Measurements from ENCODE around the gene MTHFD1L. TPM values are rescaled to one million over a fixed set of nuclear protein-coding genes. Genes with fewer than 3 reads are reported as not detected.

MTHFD1L gene
- total RNA-seq, 1 donor = 68.7 TPM

DNA sequence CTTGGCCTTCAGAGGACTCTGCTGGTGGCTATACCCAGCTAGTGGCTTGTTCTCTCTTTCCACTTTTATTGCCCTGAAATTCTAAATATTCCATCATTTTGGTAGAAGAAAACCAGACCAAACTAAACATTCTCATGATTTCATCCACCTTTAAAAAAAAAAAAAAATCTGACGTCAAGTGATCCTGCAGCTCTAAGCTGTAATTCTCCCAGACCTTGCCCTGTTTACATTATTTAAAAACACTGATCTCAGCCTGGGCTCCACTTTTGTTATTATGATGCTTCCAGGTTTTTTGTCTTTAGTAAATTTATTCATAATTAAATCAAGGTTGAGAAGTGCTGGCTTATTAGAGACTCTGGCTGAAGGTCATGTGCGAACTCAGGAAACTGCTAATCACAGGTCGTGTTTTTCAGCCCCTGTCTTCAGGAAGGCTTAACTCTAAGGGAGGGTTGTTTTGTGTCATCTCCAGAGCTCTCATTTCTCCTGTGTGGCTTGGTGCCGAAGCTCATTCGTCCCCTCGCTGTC, 114.4 kb downstream of the MTHFD1L start:
- DNase-seq (ENCODE audit: low read depth) = no peak

DNA sequence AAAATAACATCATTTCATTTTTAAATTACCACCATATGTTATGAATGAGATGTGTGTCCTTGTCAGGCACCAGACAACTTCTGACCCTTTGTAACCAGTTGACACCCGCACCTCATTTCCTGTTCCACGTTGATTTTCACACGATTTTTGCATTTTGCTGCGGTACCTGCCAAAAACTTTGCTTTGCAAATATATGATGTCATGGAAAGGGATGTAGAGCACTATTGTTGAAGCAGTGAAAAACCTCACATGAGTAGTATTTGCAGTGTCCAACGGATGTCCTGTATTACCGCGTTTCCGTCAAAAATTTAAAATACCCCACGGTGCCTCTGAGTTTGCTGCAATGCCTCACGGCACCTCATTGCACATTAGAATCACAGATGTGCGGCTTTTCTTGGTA, 115.6 kb downstream of the MTHFD1L start:
- no peak for DNase-seq (ENCODE audit: low read depth)
- no peak overlapping the region for H3K4me3 ChIP-seq (ENCODE audit: low read depth, low read length)
- TF ChIP-seq, protein P1, sequence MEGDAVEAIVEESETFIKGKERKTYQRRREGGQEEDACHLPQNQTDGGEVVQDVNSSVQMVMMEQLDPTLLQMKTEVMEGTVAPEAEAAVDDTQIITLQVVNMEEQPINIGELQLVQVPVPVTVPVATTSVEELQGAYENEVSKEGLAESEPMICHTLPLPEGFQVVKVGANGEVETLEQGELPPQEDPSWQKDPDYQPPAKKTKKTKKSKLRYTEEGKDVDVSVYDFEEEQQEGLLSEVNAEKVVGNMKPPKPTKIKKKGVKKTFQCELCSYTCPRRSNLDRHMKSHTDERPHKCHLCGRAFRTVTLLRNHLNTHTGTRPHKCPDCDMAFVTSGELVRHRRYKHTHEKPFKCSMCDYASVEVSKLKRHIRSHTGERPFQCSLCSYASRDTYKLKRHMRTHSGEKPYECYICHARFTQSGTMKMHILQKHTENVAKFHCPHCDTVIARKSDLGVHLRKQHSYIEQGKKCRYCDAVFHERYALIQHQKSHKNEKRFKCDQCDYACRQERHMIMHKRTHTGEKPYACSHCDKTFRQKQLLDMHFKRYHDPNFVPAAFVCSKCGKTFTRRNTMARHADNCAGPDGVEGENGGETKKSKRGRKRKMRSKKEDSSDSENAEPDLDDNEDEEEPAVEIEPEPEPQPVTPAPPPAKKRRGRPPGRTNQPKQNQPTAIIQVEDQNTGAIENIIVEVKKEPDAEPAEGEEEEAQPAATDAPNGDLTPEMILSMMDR (IDR thresholded peaks at IDR 0.05; ENCODE audit: insufficient read depth, low read length) = no peak

More for the DNA sequence above, 114.4 kb downstream of the MTHFD1L start:
- H3K4me3 ChIP-seq (ENCODE audit: low read depth, low read length) = no peak overlapping the region
- TF ChIP-seq, protein P1 (IDR thresholded peaks at IDR 0.05; ENCODE audit: insufficient read depth, low read length) = no peak

DNA sequence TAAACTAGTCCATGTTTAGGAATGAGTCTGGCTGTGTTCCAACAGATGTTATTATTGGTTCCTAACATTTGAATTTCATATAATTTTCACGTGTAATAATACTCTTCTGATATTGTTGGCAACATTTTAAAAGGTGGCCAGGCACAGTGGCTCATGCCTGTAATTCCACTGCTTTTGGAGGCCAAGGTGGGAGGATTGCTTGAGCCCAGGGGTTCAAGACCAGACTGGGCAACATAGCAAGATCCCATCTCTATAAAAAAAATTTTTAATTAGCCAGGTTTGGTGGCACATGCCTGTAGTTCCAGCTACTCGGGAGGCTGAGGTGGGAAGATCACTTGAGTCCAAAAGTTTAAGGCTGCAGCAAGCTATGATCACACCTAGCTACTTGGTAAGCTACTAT, 116.2 kb downstream of the MTHFD1L start:
- H3K4me3 ChIP-seq (ENCODE audit: low read depth, low read length) = no peak overlapping the region
- TF ChIP-seq, protein P1 (IDR thresholded peaks at IDR 0.05; ENCODE audit: insufficient read depth, low read length) = no peak
- no peak for DNase-seq (ENCODE audit: low read depth)

DNA sequence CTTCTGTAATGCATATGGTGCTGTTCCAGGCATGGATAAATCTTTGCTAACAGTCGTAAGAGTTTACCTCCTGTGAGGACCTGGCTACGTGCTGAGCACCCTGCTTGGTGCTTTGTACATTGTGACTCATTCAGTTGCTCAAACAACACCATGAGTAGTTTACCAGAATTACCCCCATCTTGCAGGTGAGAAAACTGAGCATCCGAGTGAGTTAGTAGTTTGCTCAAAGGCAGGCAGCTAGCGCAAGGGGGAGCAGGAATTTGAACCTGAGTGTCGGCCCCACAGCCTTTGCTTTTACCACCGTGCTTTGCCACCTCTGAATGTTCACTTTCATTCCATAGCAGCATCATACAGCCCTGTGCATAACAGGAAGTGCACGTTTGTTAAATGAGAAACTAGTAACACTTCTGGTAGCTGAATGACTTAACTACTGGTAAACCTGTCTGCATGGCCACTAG, 121.9 kb downstream of the MTHFD1L start:
- H3K4me3 ChIP-seq (ENCODE audit: low read depth, low read length) = no peak overlapping the region
- TF ChIP-seq, protein P1 (IDR thresholded peaks at IDR 0.05; ENCODE audit: insufficient read depth, low read length) = no peak
- no peak for DNase-seq (ENCODE audit: low read depth)

DNA sequence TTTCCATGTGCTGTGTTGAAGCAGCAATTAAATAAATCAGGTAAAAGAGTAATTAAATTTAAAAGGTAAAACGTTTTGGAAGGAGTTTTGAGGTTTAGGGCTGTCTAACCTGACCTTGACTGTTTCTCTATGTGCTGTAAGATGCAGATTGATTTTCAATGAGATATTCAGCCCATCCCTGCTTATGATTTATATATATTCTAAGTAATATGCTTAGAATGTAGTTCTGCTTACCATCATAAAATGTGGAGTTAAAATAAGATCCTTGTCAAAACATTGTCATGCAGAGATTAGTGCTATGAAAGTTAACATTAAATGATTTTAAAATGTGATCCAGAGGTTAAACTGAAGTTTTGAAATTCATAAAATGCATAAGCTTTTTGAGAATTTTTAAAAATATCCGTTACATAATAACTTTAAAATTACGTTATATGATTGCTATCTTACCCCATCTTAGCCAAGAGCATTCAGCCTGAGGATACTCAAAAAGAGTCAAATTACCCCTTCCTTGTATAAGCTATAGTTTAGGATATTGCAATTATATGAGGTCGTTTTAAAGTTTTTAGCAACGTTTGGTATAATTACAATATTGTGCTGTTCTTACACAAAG, 122.5 kb downstream of the MTHFD1L start:
- no peak for DNase-seq (ENCODE audit: low read depth)
- no peak overlapping the region for H3K4me3 ChIP-seq (ENCODE audit: low read depth, low read length)
- TF ChIP-seq, protein P1 (IDR thresholded peaks at IDR 0.05; ENCODE audit: insufficient read depth, low read length) = no peak

DNA sequence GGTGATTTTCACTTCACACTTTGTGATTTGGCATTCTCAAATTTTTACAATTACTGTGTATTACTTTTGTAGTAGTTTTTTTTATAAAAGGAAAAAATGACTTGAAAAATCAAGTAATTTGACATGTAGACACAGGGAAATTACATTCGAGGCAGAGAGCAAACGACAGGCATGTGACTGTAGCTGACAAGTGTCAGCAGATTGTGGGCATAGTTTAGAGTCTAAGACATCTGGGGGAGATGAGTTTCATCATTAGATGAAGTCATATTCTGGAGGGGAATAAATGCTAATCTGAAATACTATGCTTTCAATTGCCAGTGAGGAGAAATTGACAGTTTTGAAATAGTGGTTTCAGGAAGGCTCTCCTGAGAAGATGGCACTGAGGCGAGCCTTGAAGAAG, 126.0 kb downstream of the MTHFD1L start:
- no peak for DNase-seq (ENCODE audit: low read depth)
- TF ChIP-seq, protein P1 (IDR thresholded peaks at IDR 0.05; ENCODE audit: insufficient read depth, low read length) = no peak
- H3K4me3 ChIP-seq (ENCODE audit: low read depth, low read length) = no peak overlapping the region

DNA sequence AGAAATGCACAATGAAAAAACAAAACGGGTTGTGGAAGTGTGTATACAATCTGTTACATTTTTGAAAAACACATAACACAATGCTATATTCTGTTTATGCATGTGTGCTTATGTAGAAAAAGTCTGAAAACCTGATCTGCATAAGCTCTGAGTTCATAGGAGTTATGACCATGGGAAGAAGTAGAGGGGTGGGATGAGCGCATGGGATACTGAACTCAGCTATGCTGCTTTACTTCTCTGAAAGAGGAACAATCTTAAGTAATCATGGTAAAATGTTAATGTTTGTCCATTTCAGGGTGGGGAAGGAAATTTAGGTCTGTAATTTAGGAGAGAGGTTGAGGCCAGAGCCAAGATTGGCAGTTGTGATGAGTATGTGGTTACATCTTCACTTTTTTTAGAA, 126.8 kb downstream of the MTHFD1L start:
- DNase-seq (ENCODE audit: low read depth) = no peak
- TF ChIP-seq, protein P1 (IDR thresholded peaks at IDR 0.05; ENCODE audit: insufficient read depth, low read length) = no peak
- H3K4me3 ChIP-seq (ENCODE audit: low read depth, low read length) = no peak overlapping the region

Measured in fibroblast of the aortic adventitia (primary cell).